Loucy (cell line): ENCODE results near the gene PTH1R.
A peak's percentile ranks its signal among the peaks of the same experiment; 100 is the strongest.

Experiments used
- H2AFZ ChIP-seq: fragments of 200-600 bp; sonication (generic); 2 replicates; pipeline ENCODE4 v1.6.0; 2016; ENCODE audit warnings: antibody characterized with exemption, mild to moderate bottlenecking, low read length, moderate library complexity
- H3F3A ChIP-seq: fragments of 200-600 bp; 2 replicates; pipeline ENCODE4 v1.6.0; 2016; ENCODE audit warnings: antibody characterized with exemption, low read depth, mild to moderate bottlenecking
- H3K27me3 ChIP-seq: fragments of 200-600 bp; sonication (generic); 2 replicates; pipeline ENCODE4 v1.6.1; 2014; ENCODE audit warnings: low read length, mild to moderate bottlenecking; ENCODE audit not compliant: insufficient read depth, poor library complexity, severe bottlenecking
- H3K36me3 ChIP-seq: fragments of 200-600 bp; sonication (generic); 2 replicates; pipeline ENCODE4 v1.6.1; 2016; ENCODE audit warnings: low read length; ENCODE audit not compliant: insufficient read depth
- H3K4me1 ChIP-seq: fragments of 200-600 bp; sonication (generic); 2 replicates; pipeline ENCODE4 v1.5.1; 2014; ENCODE audit warnings: low read length, mild to moderate bottlenecking; ENCODE audit not compliant: insufficient read depth, poor library complexity, severe bottlenecking
- H3K4me2 ChIP-seq: fragments of 200-600 bp; sonication (generic); 2 replicates; pipeline ENCODE4 v1.6.0; 2014; ENCODE audit warnings: antibody characterized with exemption, low read length, low read depth, mild to moderate bottlenecking; ENCODE audit not compliant: poor library complexity, severe bottlenecking
- H3K4me3 ChIP-seq: fragments of 200-600 bp; sonication (generic); 2 replicates; pipeline ENCODE4 v1.5.1; 2014; ENCODE audit warnings: low read length, mild to moderate bottlenecking, mixed read lengths; ENCODE audit not compliant: poor library complexity, severe bottlenecking
- H3K79me2 ChIP-seq: fragments of 200-600 bp; sonication (generic); 2 replicates; pipeline ENCODE4 v1.6.1; 2014; ENCODE audit warnings: low read length; ENCODE audit not compliant: insufficient read depth
- H3K9ac ChIP-seq: fragments of 200-600 bp; sonication (generic); 2 replicates; pipeline ENCODE4 v1.6.0; 2014; ENCODE audit warnings: mild to moderate bottlenecking, low read depth, low read length, moderate library complexity; ENCODE audit not compliant: poor library complexity, severe bottlenecking
- H3K9me2 ChIP-seq: fragments of 200-600 bp; sonication (generic); replicated peaks from 2 replicates; pipeline ENCODE4 v1.6.1; 2016; ENCODE audit warnings: low read depth, low read length, mixed read lengths
- H3K9me3 ChIP-seq: fragments of 200-600 bp; sonication (generic); 2 replicates; pipeline ENCODE4 v1.6.1; 2014; ENCODE audit warnings: mild to moderate bottlenecking, antibody characterized with exemption, low read length, low read depth; ENCODE audit not compliant: insufficient read depth
- H4K20me1 ChIP-seq: fragments of 200-600 bp; sonication (generic); 2 replicates; pipeline ENCODE4 v1.6.0; 2014; ENCODE audit warnings: antibody characterized with exemption, low read length, mild to moderate bottlenecking; ENCODE audit not compliant: insufficient read depth, poor library complexity, severe bottlenecking
- CTCF ChIP-seq: fragments of 200-600 bp; sonication (generic); conservative IDR thresholded peaks from 2 replicates; pipeline ENCODE4 v1.5.1; 2014; ENCODE audit warnings: mild to moderate bottlenecking, antibody characterized with exemption, low read length
- EZH2phosphoT487 ChIP-seq: fragments of 200-600 bp; IDR thresholded peaks from 2 replicates; pipeline ENCODE4 v1.6.1; 2018; ENCODE audit warnings: antibody characterized with exemption, mild to moderate bottlenecking, moderate library complexity, borderline replicate concordance

PTH1R gene

GRCh38 chr3:46930945-46931403 is 53.5 kb downstream of the PTH1R start:
- H3K36me3 ChIP-seq: peaks cover 31% of the 10 kb centered on the region
- peaks cover 84% of the 10 kb centered on the region for H3K4me1 ChIP-seq
- no peaks in the 10 kb centered on the region; the same call in 1 of the 2 replicates for H3K9me3 ChIP-seq
- peak overlapping the region; percentile 73 for H3K9ac ChIP-seq
- H3F3A ChIP-seq: peaks cover 28% of the 10 kb centered on the region
- H3K4me2 ChIP-seq: peak overlapping the region; percentile 79
- H3K9me2 ChIP-seq: no peaks in the 10 kb centered on the region
- TF ChIP-seq EZH2phosphoT487 (no peak), CTCF (no peak)
- peaks cover 78% of the 10 kb centered on the region for H3K79me2 ChIP-seq
- H4K20me1 ChIP-seq: peaks cover 3% of the 10 kb centered on the region
- H3K27me3 ChIP-seq: no peaks in the 10 kb centered on the region
- H2AFZ ChIP-seq: no peak overlapping the region
- no peak overlapping the region for H3K4me3 ChIP-seq

- Histone ChIP-seq H3K36me3 (peaks cover 38% of the 10 kb centered on the region), H2AFZ (no peak overlapping the region), H3K4me3 (peak overlapping the region; percentile 60), H3K4me2 (peak overlapping the region; percentile 79), H3K9me3 (no peaks in the 10 kb centered on the region; the same call in 1 of the 2 replicates), H3K27me3 (no peaks in the 10 kb centered on the region), H3K9ac (peak overlapping the region; percentile 73), H3K4me1 (peaks cover 76% of the 10 kb centered on the region), H3K79me2 (peaks cover 83% of the 10 kb centered on the region), H3K9me2 (no peaks in the 10 kb centered on the region), H4K20me1 (peaks cover 3% of the 10 kb centered on the region), H3F3A (peaks cover 20% of the 10 kb centered on the region)
- TF ChIP-seq CTCF (no peak), EZH2phosphoT487 (no peak)
Observed at GRCh38 chr3:46931631-46932331, 54.3 kb downstream of the PTH1R start.

- Histone ChIP-seq H3K9me2 (no peaks in the 10 kb centered on the region), H3K9me3 (no peaks in the 10 kb centered on the region; the same call in 1 of the 2 replicates), H3K4me2 (peak overlapping the region; percentile 79), H3K4me3 (peak overlapping the region; percentile 60), H2AFZ (no peak overlapping the region), H3K27me3 (no peaks in the 10 kb centered on the region), H3K4me1 (peaks cover 68% of the 10 kb centered on the region), H3F3A (peaks cover 19% of the 10 kb centered on the region), H4K20me1 (peaks cover 3% of the 10 kb centered on the region), H3K9ac (peak overlapping the region; percentile 73), H3K79me2 (peaks cover 86% of the 10 kb centered on the region), H3K36me3 (peaks cover 45% of the 10 kb centered on the region)
- TF ChIP-seq EZH2phosphoT487 (no peak), CTCF (peak; percentile 45)
Observed at GRCh38 chr3:46932455-46933225, 55.1 kb downstream of the PTH1R start.
